Stomach (tissue), 9 donors: ENCODE data around the gene STARD3. TPM values are rescaled to one million over a fixed set of nuclear protein-coding genes. Genes with fewer than 3 reads are reported as not detected.
A peak's percentile ranks its signal among the peaks of the same experiment; 100 is the strongest.

Source experiments
- DNase-seq, 2 donors: peaks; one replicate each; pipeline versions ENCODE4 v3.0.0 to v3.0.0-alpha.2; 2013 to 2019
- H3K27ac ChIP-seq, 5 donors: fragments of 200-600 bp in 4 of 5; sonication (generic) in 4 of 5; one replicate each; pipeline ENCODE4 v1.5.1; 2013 to 2019; ENCODE audit warnings: mild to moderate bottlenecking in 1 of 5, moderate library complexity in 1 of 5
- H3K27me3 ChIP-seq, 3 donors: fragments of 200-600 bp; sonication (generic); one replicate each; pipeline ENCODE4 v1.5.1; 2017 to 2019; ENCODE audit warnings: mixed run types in 1 of 3
- H3K36me3 ChIP-seq, 4 donors: fragments of 200-600 bp; sonication (generic); 1 replicate in 3 of 4; 2 replicates in 1 of 4; pipeline ENCODE4 v1.5.1; 2016 to 2019
- H3K4me1 ChIP-seq, 4 donors: fragments of 200-600 bp; sonication (generic); one replicate each; pipeline ENCODE4 v1.5.1; 2016 to 2019
- H3K4me3 ChIP-seq, 4 donors: fragments of 200-600 bp; sonication (generic) in 3 of 4; one replicate each; pipeline ENCODE4 v1.5.1; 2016 to 2019; ENCODE audit warnings: mild to moderate bottlenecking in 1 of 4
- H3K9me3 ChIP-seq, 4 donors: fragments of 200-600 bp; sonication (generic); one replicate each; pipeline ENCODE4 v1.5.1; 2016 to 2019
- EP300 ChIP-seq: sonication (generic); formaldehyde crosslinking; IDR thresholded peaks from one replicate; pipeline ENCODE4 v1.6.1; 2017; ENCODE audit warnings: antibody characterized with exemption
- POLR2A ChIP-seq, 4 donors: fragments of 450-650 bp; IDR thresholded peaks; one replicate each; pipeline ENCODE4 v1.6.1; 2016; ENCODE audit warnings: antibody characterized with exemption in 4 of 4, control low read depth in 2 of 4, mild to moderate bottlenecking in 1 of 4, moderate library complexity in 1 of 4
- POLR2AphosphoS5 ChIP-seq, 3 donors: sonication (generic); formaldehyde crosslinking; IDR thresholded peaks; one replicate each; pipeline ENCODE4 v1.6.1; 2016; ENCODE audit warnings: antibody characterized with exemption in 3 of 3
- WGBS, 5 donors: extraction: QIAGEN DNeasy Blood & Tissue Kit in 3 of 5; methylation state at CpG; one replicate each; pipeline versions ENCODE4 v1.1.5 to v1.1.7; 2013 to 2018; 5-methylcytosine and 5-hydroxymethylcytosine counted together
- intact Hi-C: fragments of 100-400 bp; cut with DNase I; formaldehyde crosslinking; loops from one replicate; pipeline ENCODE4 v1.15.1; 2023; ENCODE audit warnings: low total_unique reads
- polyA plus RNA-seq, 3 donors: library from polyadenylated mRNA; stranded (reverse); fragments of 200-250 nt; gene quantifications; one replicate each; pipeline ENCODE4 v1.2.3, GENCODE V29; 2013
- total RNA-seq, 5 donors: library from RNA; depleted of rRNA; stranded (reverse); fragments of >200 nt; gene quantifications; one replicate each; pipeline versions ENCODE4 v1.1.0 to v1.2.3, GENCODE V29; 2014 to 2016
- TF ChIP-seq, protein P1 (sequence below), 7 experiments: fragments of 450-650 bp in 4 of 7; fragments of 200-600 bp in 3 of 7; sonication (generic) in 3 of 7; IDR thresholded peaks; one replicate each; pipeline ENCODE4 v1.5.1; 2016 to 2019; ENCODE audit warnings: antibody characterized with exemption in 7 of 7, control low read depth in 2 of 7, mild to moderate bottlenecking in 1 of 7
- donor health status: healthy with polysubstance abuse.
- donor health status: Bipolar disorder and iron deficiency.
- donor health status: healthy.

STARD3 gene
- total and polyA plus RNA-seq, 8 donors = 26.4 to 1,091 (median 52.0) TPM

DNA sequence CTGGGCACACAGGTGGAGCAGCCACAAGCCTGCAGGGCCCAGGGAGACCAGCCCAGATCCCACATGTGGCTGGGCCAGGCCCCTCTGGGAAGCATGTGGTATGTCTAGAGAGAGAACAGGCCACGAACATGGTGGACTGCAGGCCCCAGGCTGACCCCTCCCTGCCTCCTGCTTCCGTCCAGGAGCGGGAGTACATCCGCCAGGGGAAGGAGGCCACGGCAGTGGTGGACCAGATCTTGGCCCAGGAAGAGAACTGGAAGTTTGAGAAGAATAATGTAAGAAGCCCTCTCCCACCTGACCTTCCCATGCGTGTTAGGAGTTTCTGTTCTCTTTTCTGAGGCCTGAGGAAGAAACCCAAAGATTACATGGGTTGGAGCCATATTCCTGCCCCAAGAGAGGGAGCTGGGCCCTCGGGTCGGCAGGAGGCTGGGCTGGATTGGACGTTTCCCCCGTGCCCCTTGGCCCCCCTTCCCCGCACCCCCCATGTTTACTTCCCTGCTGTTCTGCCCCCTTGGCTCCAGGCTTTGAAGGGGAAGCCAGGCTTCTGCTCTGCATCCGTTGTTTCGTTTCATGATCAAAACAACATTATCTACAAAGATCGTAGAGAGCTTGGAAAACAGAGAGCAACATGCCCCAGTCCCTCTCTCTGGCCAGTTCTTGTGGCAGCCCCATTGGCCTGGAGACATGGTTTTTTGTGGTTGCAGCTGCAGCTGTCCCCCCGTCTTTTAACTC, 22.5 kb downstream of the STARD3 start:
- TF ChIP-seq, protein P1, sequence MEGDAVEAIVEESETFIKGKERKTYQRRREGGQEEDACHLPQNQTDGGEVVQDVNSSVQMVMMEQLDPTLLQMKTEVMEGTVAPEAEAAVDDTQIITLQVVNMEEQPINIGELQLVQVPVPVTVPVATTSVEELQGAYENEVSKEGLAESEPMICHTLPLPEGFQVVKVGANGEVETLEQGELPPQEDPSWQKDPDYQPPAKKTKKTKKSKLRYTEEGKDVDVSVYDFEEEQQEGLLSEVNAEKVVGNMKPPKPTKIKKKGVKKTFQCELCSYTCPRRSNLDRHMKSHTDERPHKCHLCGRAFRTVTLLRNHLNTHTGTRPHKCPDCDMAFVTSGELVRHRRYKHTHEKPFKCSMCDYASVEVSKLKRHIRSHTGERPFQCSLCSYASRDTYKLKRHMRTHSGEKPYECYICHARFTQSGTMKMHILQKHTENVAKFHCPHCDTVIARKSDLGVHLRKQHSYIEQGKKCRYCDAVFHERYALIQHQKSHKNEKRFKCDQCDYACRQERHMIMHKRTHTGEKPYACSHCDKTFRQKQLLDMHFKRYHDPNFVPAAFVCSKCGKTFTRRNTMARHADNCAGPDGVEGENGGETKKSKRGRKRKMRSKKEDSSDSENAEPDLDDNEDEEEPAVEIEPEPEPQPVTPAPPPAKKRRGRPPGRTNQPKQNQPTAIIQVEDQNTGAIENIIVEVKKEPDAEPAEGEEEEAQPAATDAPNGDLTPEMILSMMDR (IDR thresholded peaks at IDR 0.05) = no peak
- TF ChIP-seq POLR2A (IDR thresholded peaks at IDR 0.05) (no peak), EP300 (no peak), POLR2AphosphoS5 (IDR thresholded peaks at IDR 0.05) (no peak)
- Histone ChIP-seq H3K27me3 (no peaks in the 10 kb centered on the region), H3K27ac (peak overlapping the region in 4 of 5 donors; percentile 21 to 82 (median 67)), H3K9me3 (no peaks in the 10 kb centered on the region), H3K4me1 (peaks cover 38 to 55% (median 49%) of the 10 kb centered on the region in 4 donors), H3K4me3 (no peak overlapping the region), H3K36me3 (peaks cover 21 to 86% (median 80%) of the 10 kb centered on the region in 4 donors)
- intact Hi-C loops = no loop called here
- 54 to 67% (median 66%) methylated on average over 14 to 15 of the region's 15 CpGs for WGBS, 5 donors
- DNase-seq = no peak

- TF ChIP-seq POLR2A (IDR thresholded peaks at IDR 0.05) = no peak
- TF ChIP-seq, protein P1 (IDR thresholded peaks at IDR 0.05) = no peak
- no peak for TF ChIP-seq POLR2AphosphoS5 (IDR thresholded peaks at IDR 0.05)
- TF ChIP-seq EP300 = no peak
- Histone ChIP-seq H3K27me3 (peaks cover 0 to 4% (median 0%) of the 10 kb centered on the region in 3 donors), H3K4me1 (peaks cover 43 to 61% (median 54%) of the 10 kb centered on the region in 4 donors), H3K36me3 (peaks cover 21 to 81% (median 74%) of the 10 kb centered on the region in 4 donors), H3K9me3 (no peaks in the 10 kb centered on the region), H3K27ac (peak overlapping the region in 4 of 5 donors; percentile 21 to 82 (median 67)), H3K4me3 (no peak overlapping the region)
- WGBS, 5 donors = 60 to 86% (median 81%) methylated on average over 5 of the region's 5 CpGs
- intact Hi-C loops = no loop called here
- no peak for DNase-seq
These were observed 23.0 kb downstream of the STARD3 start for GRCh38 chr17:39660011-39660360.

DNA sequence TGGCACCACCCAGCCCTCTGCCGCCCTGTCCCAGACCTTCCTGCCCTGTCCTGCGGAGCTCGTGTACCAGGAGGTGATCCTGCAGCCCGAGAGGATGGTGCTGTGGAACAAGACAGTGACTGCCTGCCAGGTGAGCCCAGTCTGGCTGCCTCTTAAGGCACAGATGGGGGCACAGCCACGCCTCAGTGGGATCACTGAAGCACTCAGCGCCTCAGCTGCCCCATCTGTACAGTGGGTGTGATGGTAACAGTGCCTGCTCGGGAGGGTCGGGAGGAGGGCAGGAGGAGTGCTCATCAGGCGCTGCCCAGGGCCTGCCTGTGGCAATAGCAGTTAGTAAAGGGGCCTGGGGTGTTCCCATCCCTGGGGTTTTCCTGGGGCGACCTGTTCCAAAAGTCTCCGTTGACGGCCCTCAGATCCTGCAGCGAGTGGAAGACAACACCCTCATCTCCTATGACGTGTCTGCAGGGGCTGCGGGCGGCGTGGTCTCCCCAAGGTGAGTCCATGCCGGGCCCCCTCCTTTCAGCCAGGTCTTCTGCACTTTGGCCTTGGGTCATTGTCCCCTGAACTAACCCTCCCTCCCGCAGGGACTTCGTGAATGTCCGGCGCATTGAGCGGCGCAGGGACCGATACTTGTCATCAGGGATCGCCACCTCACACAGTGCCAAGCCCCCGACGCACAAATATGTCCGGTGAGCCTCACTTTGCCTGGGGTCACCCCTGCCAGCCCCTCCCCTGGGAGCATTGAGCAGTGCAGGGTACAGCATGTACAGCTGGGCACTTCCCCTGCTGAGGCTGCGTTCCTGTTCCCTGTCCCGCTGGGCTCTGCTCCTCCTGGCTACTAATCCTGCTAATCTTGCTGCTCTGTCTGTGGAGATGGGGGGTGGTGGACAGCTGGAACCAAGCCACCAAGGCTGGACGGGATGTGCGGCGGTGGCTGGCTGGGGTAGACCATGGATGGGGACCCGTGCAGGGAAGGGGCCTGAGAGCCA, 23.7 kb downstream of the STARD3 start:
- peaks cover 0 to 11% (median 0%) of the 10 kb centered on the region in 3 donors for H3K27me3 ChIP-seq
- no peak for DNase-seq
- TF ChIP-seq, protein P1 (IDR thresholded peaks at IDR 0.05) = no peak
- TF ChIP-seq POLR2AphosphoS5 (IDR thresholded peaks at IDR 0.05) (no peak), EP300 (no peak), POLR2A (IDR thresholded peaks at IDR 0.05) (no peak)
- H3K4me1 ChIP-seq = peaks cover 44 to 65% (median 60%) of the 10 kb centered on the region in 4 donors
- 77 to 87% (median 83%) methylated on average over 20 to 35 of the region's 35 CpGs for WGBS, 5 donors
- peak overlapping the region in 3 of 5 donors; percentile 79 to 82 (median 81) for H3K27ac ChIP-seq
- H3K4me3 ChIP-seq = no peak overlapping the region
- H3K9me3 ChIP-seq = no peaks in the 10 kb centered on the region
- intact Hi-C loops = no loop called here
- H3K36me3 ChIP-seq = peaks cover 21 to 74% (median 72%) of the 10 kb centered on the region in 4 donors
